MM.1S (cell line): ENCODE results near the gene FNDC11.

ENCODE experiments used
- EZH2 ChIP-seq: fragments of 300-600 bp; sonication (generic); optimal IDR thresholded peaks from 2 replicates; pipeline ENCODE3; 2017; ENCODE audit warnings: low read depth, mild to moderate bottlenecking, antibody characterized with exemption, low read length, mixed read lengths
- EZH2phosphoT487 ChIP-seq: fragments of 300-600 bp; sonication (generic); IDR thresholded peaks from 2 replicates; pipeline ENCODE4 v1.6.1; 2018; ENCODE audit warnings: antibody characterized with exemption, low read length
- TF ChIP-seq, protein P1 (sequence below): fragments of 300-600 bp; sonication (generic); IDR thresholded peaks from 2 replicates; pipeline ENCODE4 v1.5.1; 2016; ENCODE audit warnings: antibody characterized with exemption, low read length, mixed read lengths

DNA sequence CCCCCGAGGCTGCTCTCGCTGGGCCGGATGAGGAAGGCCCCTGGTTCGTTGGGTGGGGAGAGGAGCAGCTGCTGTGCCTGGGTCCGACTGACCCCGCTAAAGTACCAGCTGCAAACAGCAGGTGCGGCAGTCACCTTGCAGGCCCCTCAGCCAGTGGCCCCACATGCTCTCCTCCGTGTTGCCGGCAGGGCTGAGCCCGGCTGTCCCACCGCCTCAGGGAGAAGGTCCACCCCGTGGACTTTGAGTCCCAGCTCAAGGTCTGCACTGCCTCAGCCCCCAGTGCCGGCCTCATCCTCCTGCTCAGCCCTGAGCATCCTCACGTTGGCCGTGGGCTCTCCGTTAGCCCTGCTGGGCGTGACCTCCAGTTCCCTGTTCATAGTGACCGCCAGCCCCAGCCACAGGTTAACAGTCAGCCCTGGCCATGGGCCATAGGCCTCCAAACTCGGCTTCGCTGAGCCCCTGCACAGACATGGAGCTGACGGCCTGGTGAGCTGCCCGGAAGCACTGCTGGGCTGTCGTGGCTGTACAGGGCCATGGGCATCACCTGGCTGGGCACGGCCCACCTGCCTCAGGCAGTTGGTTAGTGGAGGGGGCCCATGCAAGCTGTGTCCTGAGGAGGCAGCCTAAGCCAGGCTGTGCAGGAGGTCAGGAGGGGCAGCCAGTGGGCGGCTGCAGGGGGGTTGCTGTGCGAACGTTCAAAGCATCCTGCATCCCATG is 9.6 kb upstream of the FNDC11 start:
- TF ChIP-seq, protein P1, sequence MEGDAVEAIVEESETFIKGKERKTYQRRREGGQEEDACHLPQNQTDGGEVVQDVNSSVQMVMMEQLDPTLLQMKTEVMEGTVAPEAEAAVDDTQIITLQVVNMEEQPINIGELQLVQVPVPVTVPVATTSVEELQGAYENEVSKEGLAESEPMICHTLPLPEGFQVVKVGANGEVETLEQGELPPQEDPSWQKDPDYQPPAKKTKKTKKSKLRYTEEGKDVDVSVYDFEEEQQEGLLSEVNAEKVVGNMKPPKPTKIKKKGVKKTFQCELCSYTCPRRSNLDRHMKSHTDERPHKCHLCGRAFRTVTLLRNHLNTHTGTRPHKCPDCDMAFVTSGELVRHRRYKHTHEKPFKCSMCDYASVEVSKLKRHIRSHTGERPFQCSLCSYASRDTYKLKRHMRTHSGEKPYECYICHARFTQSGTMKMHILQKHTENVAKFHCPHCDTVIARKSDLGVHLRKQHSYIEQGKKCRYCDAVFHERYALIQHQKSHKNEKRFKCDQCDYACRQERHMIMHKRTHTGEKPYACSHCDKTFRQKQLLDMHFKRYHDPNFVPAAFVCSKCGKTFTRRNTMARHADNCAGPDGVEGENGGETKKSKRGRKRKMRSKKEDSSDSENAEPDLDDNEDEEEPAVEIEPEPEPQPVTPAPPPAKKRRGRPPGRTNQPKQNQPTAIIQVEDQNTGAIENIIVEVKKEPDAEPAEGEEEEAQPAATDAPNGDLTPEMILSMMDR, result no peak
- no peak for TF ChIP-seq EZH2
- TF ChIP-seq EZH2phosphoT487, result no peak
